Measurements from ENCODE around the gene TRIP13.

GRCh38 chr5:883475-884181 lies 9.1 kb upstream of the TRIP13 start:
- no peak for TF ChIP-seq CTCF (conservative IDR thresholded peaks at IDR 0.05; ENCODE audit: low read depth, low read length)
- TF ChIP-seq EZH2 (IDR thresholded peaks at IDR 0.05; ENCODE audit: low read length, unreplicated experiment) = no peak
- TF ChIP-seq EZH2phosphoT487 (IDR thresholded peaks at IDR 0.05; ENCODE audit: borderline replicate concordance, low read length) = no peak

Data from PC-3 (cell line).